C4-2B (cell line): ENCODE results near the gene CCDC6.

ENCODE experiments used
- CTCF ChIP-seq: fragments of 450-650 bp; conservative IDR thresholded peaks from 2 replicates; pipeline ENCODE4 v1.5.1; 2017; ENCODE audit warnings: mild to moderate bottlenecking
- ZFX ChIP-seq: fragments of 450-650 bp; IDR thresholded peaks from 2 replicates; pipeline ENCODE4 v1.6.1; 2017

GRCh38 chr10:59831658-59832503 is 74.5 kb downstream of the CCDC6 start:
- TF ChIP-seq CTCF, result no peak
- TF ChIP-seq ZFX, result no peak
